MM.1S (cell line): ENCODE measurements around the gene CSTA.

Experiments used
- EZH2 ChIP-seq: fragments of 300-600 bp; sonication (generic); optimal IDR thresholded peaks from 2 replicates; pipeline ENCODE3; 2017; ENCODE audit warnings: low read depth, mild to moderate bottlenecking, antibody characterized with exemption, low read length, mixed read lengths
- EZH2phosphoT487 ChIP-seq: fragments of 300-600 bp; sonication (generic); IDR thresholded peaks from 2 replicates; pipeline ENCODE4 v1.6.1; 2018; ENCODE audit warnings: antibody characterized with exemption, low read length
- TF ChIP-seq, protein P1 (sequence below): fragments of 300-600 bp; sonication (generic); IDR thresholded peaks from 2 replicates; pipeline ENCODE4 v1.5.1; 2016; ENCODE audit warnings: antibody characterized with exemption, low read length, mixed read lengths

DNA sequence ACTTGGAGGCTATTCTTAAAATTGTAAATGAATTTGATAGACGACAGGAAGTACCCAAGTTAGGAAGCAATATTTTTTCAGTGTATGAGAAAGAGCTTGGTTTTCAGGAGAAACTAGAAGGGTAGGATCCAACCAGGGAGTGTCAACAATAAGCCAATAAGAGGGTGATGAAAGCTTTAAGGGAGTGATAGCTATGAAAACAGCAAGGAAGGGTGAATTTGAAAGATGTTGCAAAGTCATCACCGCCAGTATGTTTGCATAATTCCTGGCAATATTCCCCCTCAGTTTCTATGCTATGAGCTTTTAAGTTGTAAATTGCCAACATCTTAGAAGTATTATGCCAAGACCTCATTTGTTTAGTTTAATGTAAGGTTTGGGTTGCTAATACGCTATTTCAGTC is 11.8 kb upstream of the CSTA start:
- TF ChIP-seq, protein P1, sequence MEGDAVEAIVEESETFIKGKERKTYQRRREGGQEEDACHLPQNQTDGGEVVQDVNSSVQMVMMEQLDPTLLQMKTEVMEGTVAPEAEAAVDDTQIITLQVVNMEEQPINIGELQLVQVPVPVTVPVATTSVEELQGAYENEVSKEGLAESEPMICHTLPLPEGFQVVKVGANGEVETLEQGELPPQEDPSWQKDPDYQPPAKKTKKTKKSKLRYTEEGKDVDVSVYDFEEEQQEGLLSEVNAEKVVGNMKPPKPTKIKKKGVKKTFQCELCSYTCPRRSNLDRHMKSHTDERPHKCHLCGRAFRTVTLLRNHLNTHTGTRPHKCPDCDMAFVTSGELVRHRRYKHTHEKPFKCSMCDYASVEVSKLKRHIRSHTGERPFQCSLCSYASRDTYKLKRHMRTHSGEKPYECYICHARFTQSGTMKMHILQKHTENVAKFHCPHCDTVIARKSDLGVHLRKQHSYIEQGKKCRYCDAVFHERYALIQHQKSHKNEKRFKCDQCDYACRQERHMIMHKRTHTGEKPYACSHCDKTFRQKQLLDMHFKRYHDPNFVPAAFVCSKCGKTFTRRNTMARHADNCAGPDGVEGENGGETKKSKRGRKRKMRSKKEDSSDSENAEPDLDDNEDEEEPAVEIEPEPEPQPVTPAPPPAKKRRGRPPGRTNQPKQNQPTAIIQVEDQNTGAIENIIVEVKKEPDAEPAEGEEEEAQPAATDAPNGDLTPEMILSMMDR, result no peak
- TF ChIP-seq EZH2 (no peak), EZH2phosphoT487 (no peak)
